ENCODE data around the gene MAJIN.

Gene MAJIN

GRCh38 chr11:64934682-64935358 lies 37.1 kb downstream of the MAJIN start:
- no peak for DNase-seq
- H3K36me3 ChIP-seq (ENCODE audit: control insufficient read depth in 4 of 4, insufficient read depth in 4 of 4, low read length in 3 of 4): peaks cover 6 to 10% (median 9%) of the 10 kb centered on the region in 4 experiments
- H3K9me3 ChIP-seq (ENCODE audit: control extremely low read depth in 1 of 5, control insufficient read depth in 4 of 5, insufficient read depth in 2 of 5, low read depth in 1 of 5, low read length in 4 of 5): no peaks in the 10 kb centered on the region
- H3K4me3 ChIP-seq (ENCODE audit: control insufficient read depth in 1 of 7, extremely low read depth in 1 of 7, insufficient read depth in 4 of 7, low read depth in 2 of 7, low read length in 6 of 7): no peak overlapping the region
- H3K4me1 ChIP-seq (ENCODE audit: control extremely low read depth in 1 of 4, control insufficient read depth in 4 of 4, insufficient read depth in 4 of 4, low read length in 3 of 4): no peaks in the 10 kb centered on the region
- H3K27me3 ChIP-seq (replicated peaks in 2 of 5; ENCODE audit: control insufficient read depth in 4 of 5, insufficient read depth in 5 of 5, low read length in 4 of 5): peaks cover 0 to 4% (median 0%) of the 10 kb centered on the region in 5 experiments
- POLR2A ChIA-PET: interaction anchor here (0.5 kb wide), 1 partner anchor 48 kb away, joined by 3 read pairs; no protein-coding TSS in a partner anchor
- 96% methylated on average over 26 of the region's 27 CpGs for WGBS (ENCODE audit: insufficient coverage)
- CTCF ChIA-PET: interaction anchor here (1.4 to 2.4 kb wide), 2 partner anchors 9 to 62 kb away, joined by 4 to 10 read pairs; partner anchors contain the start of gene BATF2
- H3K27ac ChIP-seq (ENCODE audit: insufficient read depth in 1 of 2, low read depth in 1 of 2, low read length in 2 of 2, poor library complexity in 1 of 2, severe bottlenecking in 2 of 2): no peak overlapping the region

GRCh38 chr11:64933935-64934681 lies 37.8 kb downstream of the MAJIN start:
- Histone ChIP-seq H3K36me3 (ENCODE audit: control insufficient read depth in 4 of 4, insufficient read depth in 4 of 4, low read length in 3 of 4) (peaks cover 6 to 12% (median 9%) of the 10 kb centered on the region in 4 experiments), H3K4me1 (ENCODE audit: control extremely low read depth in 1 of 4, control insufficient read depth in 4 of 4, insufficient read depth in 4 of 4, low read length in 3 of 4) (no peaks in the 10 kb centered on the region), H3K9me3 (ENCODE audit: control extremely low read depth in 1 of 5, control insufficient read depth in 4 of 5, insufficient read depth in 2 of 5, low read depth in 1 of 5, low read length in 4 of 5) (no peaks in the 10 kb centered on the region), H3K4me3 (ENCODE audit: control insufficient read depth in 1 of 7, extremely low read depth in 1 of 7, insufficient read depth in 4 of 7, low read depth in 2 of 7, low read length in 6 of 7) (no peak overlapping the region), H3K27me3 (replicated peaks in 2 of 5; ENCODE audit: control insufficient read depth in 4 of 5, insufficient read depth in 5 of 5, low read length in 4 of 5) (peaks cover 0 to 1% (median 0%) of the 10 kb centered on the region in 5 experiments), H3K27ac (ENCODE audit: insufficient read depth in 1 of 2, low read depth in 1 of 2, low read length in 2 of 2, poor library complexity in 1 of 2, severe bottlenecking in 2 of 2) (no peak overlapping the region)
- no peak for DNase-seq
- CTCF ChIA-PET: interaction anchor here (1.4 to 2.4 kb wide), 2 partner anchors 9 to 63 kb away, joined by 4 to 10 read pairs; partner anchors contain the start of gene BATF2
- 96% methylated on average over 7 of the region's 10 CpGs for WGBS (ENCODE audit: insufficient coverage)
- POLR2A ChIA-PET: interaction anchor here (1.0 kb wide), 1 partner anchor 65 kb away, joined by 3 read pairs; no protein-coding TSS in a partner anchor

- Histone ChIP-seq H3K27me3 (replicated peaks in 2 of 5; ENCODE audit: control insufficient read depth in 4 of 5, insufficient read depth in 5 of 5, low read length in 4 of 5) (peaks cover 0 to 1% (median 0%) of the 10 kb centered on the region in 5 experiments), H3K27ac (ENCODE audit: insufficient read depth in 1 of 2, low read depth in 1 of 2, low read length in 2 of 2, poor library complexity in 1 of 2, severe bottlenecking in 2 of 2) (no peak overlapping the region), H3K9me3 (ENCODE audit: control extremely low read depth in 1 of 5, control insufficient read depth in 4 of 5, insufficient read depth in 2 of 5, low read depth in 1 of 5, low read length in 4 of 5) (no peaks in the 10 kb centered on the region), H3K36me3 (ENCODE audit: control insufficient read depth in 4 of 4, insufficient read depth in 4 of 4, low read length in 3 of 4) (peaks cover 6 to 13% (median 9%) of the 10 kb centered on the region in 4 experiments), H3K4me3 (ENCODE audit: control insufficient read depth in 1 of 7, extremely low read depth in 1 of 7, insufficient read depth in 4 of 7, low read depth in 2 of 7, low read length in 6 of 7) (no peak overlapping the region), H3K4me1 (ENCODE audit: control extremely low read depth in 1 of 4, control insufficient read depth in 4 of 4, insufficient read depth in 4 of 4, low read length in 3 of 4) (no peaks in the 10 kb centered on the region)
- 96% methylated on average over 10 of the region's 12 CpGs for WGBS (ENCODE audit: insufficient coverage)
- POLR2A ChIA-PET: interaction anchor here (1.0 kb wide), 1 partner anchor 66 kb away, joined by 3 read pairs; no protein-coding TSS in a partner anchor
- no peak for DNase-seq
- CTCF ChIA-PET: interaction anchor here (0.6 to 2.4 kb wide), 3 partner anchors 10 to 181 kb away, joined by 3 to 10 read pairs (median 4); partner anchors contain the start of gene BATF2
These were observed 38.5 kb downstream of the MAJIN start for GRCh38 chr11:64933213-64933934.

- no peak overlapping the region for H3K4me3 ChIP-seq (ENCODE audit: control insufficient read depth in 1 of 7, extremely low read depth in 1 of 7, insufficient read depth in 4 of 7, low read depth in 2 of 7, low read length in 6 of 7)
- no peak overlapping the region for H3K27ac ChIP-seq (ENCODE audit: insufficient read depth in 1 of 2, low read depth in 1 of 2, low read length in 2 of 2, poor library complexity in 1 of 2, severe bottlenecking in 2 of 2)
- no peaks in the 10 kb centered on the region for H3K27me3 ChIP-seq (replicated peaks in 2 of 5; ENCODE audit: control insufficient read depth in 4 of 5, insufficient read depth in 5 of 5, low read length in 4 of 5)
- peaks cover 6 to 13% (median 10%) of the 10 kb centered on the region in 4 experiments for H3K36me3 ChIP-seq (ENCODE audit: control insufficient read depth in 4 of 4, insufficient read depth in 4 of 4, low read length in 3 of 4)
- H3K4me1 ChIP-seq (ENCODE audit: control extremely low read depth in 1 of 4, control insufficient read depth in 4 of 4, insufficient read depth in 4 of 4, low read length in 3 of 4): no peaks in the 10 kb centered on the region
- no peak for DNase-seq
- 93% methylated on average over 3 of the region's 5 CpGs for WGBS (ENCODE audit: insufficient coverage)
- ChIA-PET POLR2A (no interaction called here), CTCF (no interaction called here)
- H3K9me3 ChIP-seq (ENCODE audit: control extremely low read depth in 1 of 5, control insufficient read depth in 4 of 5, insufficient read depth in 2 of 5, low read depth in 1 of 5, low read length in 4 of 5): no peaks in the 10 kb centered on the region
These were observed 39.6 kb downstream of the MAJIN start for GRCh38 chr11:64932324-64932723.

GRCh38 chr11:64931290-64931689 lies 40.6 kb downstream of the MAJIN start:
- Histone ChIP-seq H3K27me3 (replicated peaks in 2 of 5; ENCODE audit: control insufficient read depth in 4 of 5, insufficient read depth in 5 of 5, low read length in 4 of 5) (no peaks in the 10 kb centered on the region), H3K4me1 (ENCODE audit: control extremely low read depth in 1 of 4, control insufficient read depth in 4 of 4, insufficient read depth in 4 of 4, low read length in 3 of 4) (peaks cover 0 to 6% (median 0%) of the 10 kb centered on the region in 4 experiments), H3K4me3 (ENCODE audit: control insufficient read depth in 1 of 7, extremely low read depth in 1 of 7, insufficient read depth in 4 of 7, low read depth in 2 of 7, low read length in 6 of 7) (no peak overlapping the region), H3K27ac (ENCODE audit: insufficient read depth in 1 of 2, low read depth in 1 of 2, low read length in 2 of 2, poor library complexity in 1 of 2, severe bottlenecking in 2 of 2) (no peak overlapping the region), H3K9me3 (ENCODE audit: control extremely low read depth in 1 of 5, control insufficient read depth in 4 of 5, insufficient read depth in 2 of 5, low read depth in 1 of 5, low read length in 4 of 5) (no peaks in the 10 kb centered on the region), H3K36me3 (ENCODE audit: control insufficient read depth in 4 of 4, insufficient read depth in 4 of 4, low read length in 3 of 4) (peaks cover 6 to 13% (median 10%) of the 10 kb centered on the region in 4 experiments)
- ChIA-PET CTCF (interaction anchor here (0.6 kb wide), 1 partner anchor 305 kb away, joined by 5 read pairs; no protein-coding TSS in a partner anchor), POLR2A (no interaction called here)
- DNase-seq: no peak
- WGBS (ENCODE audit: insufficient coverage): 96% methylated on average over 5 of the region's 7 CpGs

GRCh38 chr11:64930340-64930739 lies 41.6 kb downstream of the MAJIN start:
- H3K4me1 ChIP-seq (ENCODE audit: control extremely low read depth in 1 of 4, control insufficient read depth in 4 of 4, insufficient read depth in 4 of 4, low read length in 3 of 4): peaks cover 0 to 11% (median under 1%) of the 10 kb centered on the region in 4 experiments
- CTCF ChIA-PET: interaction anchor here (1.1 kb wide), 1 partner anchor 10 kb away, joined by 3 read pairs; no protein-coding TSS in a partner anchor
- no peak for DNase-seq
- H3K27me3 ChIP-seq (replicated peaks in 2 of 5; ENCODE audit: control insufficient read depth in 4 of 5, insufficient read depth in 5 of 5, low read length in 4 of 5): no peaks in the 10 kb centered on the region
- H3K36me3 ChIP-seq (ENCODE audit: control insufficient read depth in 4 of 4, insufficient read depth in 4 of 4, low read length in 3 of 4): peaks cover 6 to 13% (median 10%) of the 10 kb centered on the region in 4 experiments
- POLR2A ChIA-PET: no interaction called here
- H3K27ac ChIP-seq (ENCODE audit: insufficient read depth in 1 of 2, low read depth in 1 of 2, low read length in 2 of 2, poor library complexity in 1 of 2, severe bottlenecking in 2 of 2): no peak overlapping the region
- no peak overlapping the region for H3K4me3 ChIP-seq (ENCODE audit: control insufficient read depth in 1 of 7, extremely low read depth in 1 of 7, insufficient read depth in 4 of 7, low read depth in 2 of 7, low read length in 6 of 7)
- 93% methylated on average over 6 of the region's 6 CpGs for WGBS (ENCODE audit: insufficient coverage)
- H3K9me3 ChIP-seq (ENCODE audit: control extremely low read depth in 1 of 5, control insufficient read depth in 4 of 5, insufficient read depth in 2 of 5, low read depth in 1 of 5, low read length in 4 of 5): no peaks in the 10 kb centered on the region

All from common myeloid progenitor, CD34-positive (primary cell).